SKM-1 treated with dmso at 0.1 percent for 144 hours (cell line): ENCODE data around the gene DOCK7.
"Not testable (repeated sequence)": the region's sequence is repeated elsewhere in the genome, so short reads cannot be mapped to it uniquely, and the experiment has no call there.

ENCODE experiments used
- DNase-seq: peaks from one replicate; lab custom pipeline; 2025; ENCODE audit not compliant: unreplicated experiment; lab: John Stamatoyannopoulos, UW

Gene DOCK7

DNA sequence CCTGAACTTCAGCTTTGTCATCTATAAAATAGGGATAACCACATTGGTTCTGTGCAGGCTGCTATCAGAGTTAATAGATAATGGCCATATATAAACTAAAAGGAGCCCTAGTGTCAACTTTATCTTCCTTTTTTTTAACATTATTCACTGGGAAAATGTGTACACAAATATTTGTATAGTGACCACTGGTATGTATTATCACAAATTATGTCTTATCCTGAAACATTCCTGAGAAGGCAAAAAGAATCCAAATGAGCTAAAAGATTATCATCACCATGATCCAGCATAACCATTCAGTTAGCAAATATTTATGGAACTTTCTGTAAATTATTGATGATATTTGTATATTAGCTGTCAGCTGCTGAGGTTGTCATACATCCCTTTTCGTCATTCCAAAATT, 74.3 kb downstream of the DOCK7 start:
- DNase-seq, result no peak

DNA sequence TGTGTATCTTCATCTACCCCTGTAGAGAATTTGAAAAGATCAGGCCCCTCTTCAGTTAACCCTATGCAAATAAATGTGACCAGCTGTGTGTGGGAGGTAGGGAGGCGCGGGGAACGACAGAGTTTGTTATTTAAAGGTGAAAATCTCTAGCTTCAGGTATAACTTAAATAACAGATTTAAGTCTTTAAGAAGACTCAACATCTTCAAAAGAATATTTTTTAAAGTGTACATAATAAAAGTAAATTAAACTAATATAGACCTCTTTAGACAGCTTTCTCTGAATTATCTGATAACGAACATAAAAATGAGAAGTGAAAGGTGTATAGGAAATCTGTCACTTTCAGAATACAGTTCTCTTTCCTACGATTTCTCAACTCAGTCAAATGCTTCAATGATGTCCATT, 74.9 kb downstream of the DOCK7 start:
- DNase-seq, result no peak

DNA sequence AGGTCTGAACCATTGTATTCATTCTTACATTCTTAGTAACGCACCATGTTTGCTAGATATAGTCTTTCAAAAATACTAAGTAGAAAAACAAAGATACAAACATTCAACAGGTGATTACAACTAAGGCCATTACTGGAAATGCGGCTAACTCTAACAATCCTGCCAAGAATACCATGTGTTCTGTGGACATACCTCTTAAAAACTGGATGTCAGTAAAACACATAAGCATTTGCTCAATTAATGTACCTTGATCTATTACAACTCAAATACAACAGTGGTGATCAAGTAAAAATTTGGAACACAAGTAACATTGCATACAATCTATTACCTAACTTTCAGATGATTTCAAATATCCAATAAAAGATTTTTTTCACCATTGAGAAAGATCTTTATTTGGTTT, 75.4 kb downstream of the DOCK7 start:
- DNase-seq, result no peak

DNA sequence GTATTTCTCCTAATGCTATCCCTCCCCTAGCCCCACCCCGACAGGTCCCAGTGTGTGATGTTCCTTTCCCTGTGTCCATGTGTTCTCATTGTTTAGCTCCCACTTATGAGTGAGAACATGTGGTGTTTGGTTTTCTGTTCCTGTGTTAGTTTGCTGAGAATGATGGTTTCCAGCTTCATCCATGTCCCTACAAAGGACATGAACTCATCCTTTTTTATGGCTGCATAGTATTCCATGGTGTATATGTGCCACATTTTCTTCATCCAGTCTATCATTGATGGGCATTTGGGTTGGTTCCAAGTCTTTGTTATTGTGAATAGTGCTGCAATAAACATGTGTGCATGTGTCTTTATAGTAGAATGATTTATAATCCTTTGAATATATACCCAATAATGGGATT, 77.6 kb downstream of the DOCK7 start:
- DNase-seq, result not testable (repeated sequence)

DNA sequence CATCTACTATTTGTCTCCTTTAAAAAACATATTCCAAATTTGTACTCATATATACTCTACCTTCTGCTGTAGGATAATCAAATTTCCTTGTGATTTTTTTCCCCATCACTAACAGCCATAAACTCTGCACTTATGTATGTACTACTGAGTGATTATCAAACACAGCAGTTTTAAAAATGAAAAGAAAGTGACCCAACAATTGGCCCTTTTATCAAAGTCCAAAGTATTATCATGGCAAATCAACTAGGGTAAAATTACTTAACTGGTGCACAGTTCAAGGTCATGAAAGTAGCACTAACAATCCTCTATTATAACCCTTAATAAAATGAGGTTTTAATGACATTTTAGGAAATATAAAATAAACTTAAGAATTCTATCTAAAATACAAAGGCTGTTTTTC, 79.3 kb downstream of the DOCK7 start:
- DNase-seq, result no peak

DNA sequence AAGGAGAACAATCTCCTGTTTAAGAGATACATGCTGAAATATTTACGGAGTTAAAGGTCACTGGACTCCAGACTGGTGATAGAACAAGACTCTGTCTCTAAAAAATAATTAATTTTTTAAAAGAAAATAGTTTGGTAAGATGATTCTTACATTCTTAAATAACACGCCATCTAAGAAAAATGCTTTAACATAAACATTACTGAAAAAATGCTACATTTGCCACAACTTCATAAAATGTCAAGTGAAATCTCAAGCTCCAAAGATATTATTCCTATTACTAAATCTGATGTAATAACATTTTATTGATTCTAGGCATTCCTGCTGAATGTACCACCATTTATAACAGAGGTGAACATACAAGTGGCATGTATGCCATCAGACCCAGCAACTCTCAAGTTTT, 86.7 kb downstream of the DOCK7 start:
- no peak for DNase-seq

DNA sequence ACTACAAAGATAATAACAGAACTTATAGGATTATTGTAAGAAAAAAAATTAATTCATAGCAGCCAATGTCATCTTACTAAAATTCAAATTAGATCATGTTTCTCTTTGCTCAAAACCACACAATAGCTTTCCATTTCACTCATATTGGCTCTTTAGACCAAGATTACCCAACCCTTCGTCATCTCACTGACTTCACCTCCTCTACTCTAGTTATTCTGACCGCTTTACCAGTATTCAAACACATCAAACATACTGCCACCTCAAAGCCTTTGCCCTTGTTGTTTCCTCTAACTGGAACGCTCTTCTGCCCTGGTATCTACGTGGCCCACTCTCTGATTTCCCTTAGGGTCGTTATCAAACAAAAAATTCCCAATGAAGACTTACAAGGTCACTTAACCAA, 89.1 kb downstream of the DOCK7 start:
- DNase-seq, result no peak

DNA sequence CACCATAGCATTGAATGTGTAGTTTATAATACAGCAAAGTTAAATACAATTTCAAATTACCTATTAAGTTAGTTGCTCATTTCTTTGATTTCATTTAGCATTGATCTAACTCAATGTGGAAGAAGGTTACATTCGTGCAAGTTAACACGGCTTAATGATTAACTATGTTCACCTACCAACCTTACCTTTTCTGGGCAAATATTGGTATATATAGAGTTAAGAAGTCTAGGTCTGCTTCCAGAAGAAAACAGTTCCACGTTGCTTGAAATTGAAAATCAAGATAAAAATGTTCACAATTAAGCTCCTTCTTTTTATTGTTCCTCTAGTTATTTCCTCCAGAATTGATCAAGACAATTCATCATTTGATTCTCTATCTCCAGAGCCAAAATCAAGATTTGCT, 90.9 kb downstream of the DOCK7 start, which contains the start of gene ANGPTL3:
Gene ANGPTL3, plus strand, starts transcription at position 240 of the 400 bp plus-strand sequence. Its CDS starts 47 bp downstream, at position 287.
- DNase-seq, result no peak

DNA sequence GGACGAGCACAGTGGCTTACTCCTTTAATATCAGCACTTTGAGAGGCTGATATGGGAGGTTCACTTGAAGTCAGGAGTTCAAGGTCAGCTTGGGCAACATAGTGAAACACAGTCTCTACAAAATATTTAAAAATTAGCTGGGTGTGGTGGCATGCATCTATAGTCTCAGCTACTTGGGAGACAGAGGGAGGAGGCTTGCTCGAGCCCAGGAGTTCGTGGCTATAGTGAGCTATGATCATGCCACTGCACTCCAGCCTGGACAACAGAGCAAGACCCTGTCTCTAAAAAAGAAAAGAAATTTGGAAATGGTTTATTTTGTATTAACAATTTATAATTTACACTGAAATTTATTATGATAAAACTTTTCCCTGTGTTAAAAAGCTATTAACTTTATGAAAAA, 92.5 kb downstream of the DOCK7 start:
- no peak for DNase-seq

DNA sequence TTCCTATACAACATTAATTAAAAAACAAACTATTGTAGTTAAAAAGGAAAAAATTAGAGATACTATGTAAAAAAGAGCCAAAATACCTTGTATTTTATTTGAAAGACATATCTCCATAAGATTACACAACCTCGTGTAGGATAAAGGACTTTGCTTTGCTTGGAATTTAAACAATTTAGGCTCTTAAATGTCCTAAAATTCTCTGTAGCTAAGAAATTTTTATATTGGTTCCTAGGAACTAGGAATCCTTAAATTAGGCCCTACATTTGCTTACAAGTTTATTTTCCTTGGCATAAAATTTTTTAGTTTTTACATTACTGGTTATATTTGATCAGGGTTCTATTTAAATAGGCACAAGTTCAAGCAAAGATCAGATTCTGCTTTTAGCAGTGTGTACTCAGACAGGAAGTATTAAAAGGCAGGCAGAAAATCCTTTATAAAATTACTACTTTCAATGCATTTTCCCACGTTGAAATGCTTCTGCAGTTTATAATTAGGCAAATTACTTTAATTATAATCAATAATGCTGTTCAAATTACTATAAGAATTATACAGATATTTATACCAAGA, 94.3 kb downstream of the DOCK7 start:
- DNase-seq, result no peak

DNA sequence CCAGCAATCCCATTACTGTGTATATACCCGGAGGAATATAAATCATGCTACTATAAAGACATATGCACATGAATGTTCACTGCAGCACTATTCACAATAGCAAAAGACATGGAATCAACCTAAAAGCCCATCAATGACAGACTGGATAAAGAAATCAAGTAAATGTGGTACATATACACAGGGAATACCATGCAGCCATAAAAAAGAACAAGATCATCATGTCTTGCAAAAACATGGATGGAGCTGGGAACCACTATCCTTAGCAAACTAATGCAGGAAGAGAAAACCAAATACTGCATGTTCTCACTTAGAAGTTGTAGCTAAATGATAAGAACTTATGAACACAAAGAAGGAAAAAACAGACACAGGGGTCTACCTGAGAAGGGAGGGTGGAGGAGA, 97.2 kb downstream of the DOCK7 start:
- no peak for DNase-seq

DNA sequence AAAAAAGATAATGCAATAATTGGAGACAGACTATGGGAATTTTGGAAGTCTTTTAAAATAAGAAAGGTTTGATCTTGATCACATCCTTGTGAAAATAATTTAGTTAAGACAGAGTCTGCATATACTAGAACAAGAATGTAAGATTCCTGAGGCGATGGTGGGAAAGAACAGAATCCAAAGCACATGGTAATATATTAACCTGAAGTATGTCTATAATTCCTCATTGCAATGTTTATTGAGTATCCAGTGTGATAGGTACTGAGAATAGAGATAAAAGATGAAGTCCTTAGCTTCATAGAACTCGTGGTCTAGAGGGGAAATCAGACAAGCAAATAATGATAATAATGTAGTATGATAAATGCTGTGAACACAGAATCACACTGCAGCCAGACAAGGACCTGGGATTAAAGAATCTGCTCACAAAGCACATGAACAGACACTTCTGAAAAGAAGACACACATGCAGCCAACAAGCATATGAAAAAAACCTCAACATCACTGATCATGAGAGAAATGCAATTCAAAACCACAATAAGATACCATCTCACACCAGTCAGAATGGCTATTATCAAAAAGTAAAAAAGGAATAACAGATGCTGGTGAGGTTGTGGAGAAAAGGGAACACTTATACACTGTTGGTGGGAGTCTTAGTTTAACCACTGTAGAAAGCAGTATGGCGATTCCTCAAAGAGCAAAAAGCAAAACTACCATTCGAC, 97.8 kb downstream of the DOCK7 start:
- no peak for DNase-seq

DNA sequence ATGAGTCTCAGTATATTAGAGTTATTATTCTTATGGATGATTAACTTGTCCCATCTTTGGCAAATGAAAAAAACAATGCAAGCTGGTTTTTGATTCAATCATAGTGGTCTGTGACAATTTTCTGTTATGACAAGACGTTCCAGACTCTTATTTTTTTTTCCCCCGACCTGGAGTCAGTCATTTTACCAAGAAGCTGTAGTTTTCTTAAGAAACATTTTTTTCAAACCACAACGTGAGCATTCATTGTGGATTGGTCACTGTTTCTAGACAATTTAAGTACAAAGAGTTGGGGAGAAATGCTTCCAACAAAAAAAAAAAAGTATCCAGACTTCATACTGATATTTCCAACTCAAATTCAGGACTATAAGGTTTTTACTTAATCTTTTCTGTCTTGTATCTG, 98.9 kb downstream of the DOCK7 start:
- DNase-seq, result no peak

DNA sequence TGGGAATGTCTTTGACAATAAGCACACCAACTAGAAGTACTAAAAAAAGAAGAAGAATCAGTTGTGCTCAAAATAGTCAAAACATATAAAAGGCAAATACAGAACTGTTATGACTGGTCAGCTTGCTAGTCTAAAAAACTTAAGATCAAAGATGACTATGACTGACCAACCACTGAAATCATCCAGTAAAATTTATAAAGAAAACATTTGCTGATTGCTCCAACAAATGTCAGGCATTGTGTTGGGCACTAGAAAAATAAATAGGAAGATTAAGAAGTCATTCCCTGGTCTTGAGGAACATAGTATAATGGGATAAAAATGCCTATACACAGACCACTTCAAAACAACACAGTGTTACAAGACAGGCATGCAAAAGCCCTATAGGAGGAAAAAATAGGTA, 100.2 kb downstream of the DOCK7 start:
- DNase-seq, result no peak

DNA sequence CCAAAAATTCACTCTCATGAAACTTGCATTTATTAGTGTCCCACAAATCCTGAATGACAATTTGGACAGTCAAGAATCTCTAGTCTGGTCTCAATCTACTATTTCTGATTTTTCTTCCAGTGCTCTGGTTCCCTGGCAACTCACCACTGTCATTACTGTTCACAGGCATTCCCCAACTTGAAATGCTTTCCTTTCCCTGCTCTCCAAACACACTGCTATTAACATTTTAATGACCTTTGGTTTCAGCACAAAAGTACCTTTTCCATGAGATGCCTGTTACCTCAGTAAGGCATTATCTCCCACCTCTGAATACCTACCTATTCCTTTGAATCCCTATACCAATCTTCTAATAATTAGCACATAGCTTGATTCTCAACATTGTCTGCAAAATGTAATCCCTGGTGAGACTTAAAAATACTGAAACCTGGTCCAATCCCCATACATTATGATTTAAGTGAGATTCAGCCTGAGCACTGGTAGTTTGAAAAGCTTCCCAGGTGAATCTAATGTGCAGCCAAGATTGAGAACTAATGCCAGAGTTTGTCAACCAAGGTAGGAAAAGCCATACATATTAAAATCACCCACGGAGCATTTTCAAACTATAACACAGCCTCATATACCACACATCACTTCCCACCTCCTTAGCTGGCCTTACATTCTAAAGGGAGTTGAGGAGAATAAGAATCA, 102.6 kb downstream of the DOCK7 start:
- DNase-seq, result no peak

DNA sequence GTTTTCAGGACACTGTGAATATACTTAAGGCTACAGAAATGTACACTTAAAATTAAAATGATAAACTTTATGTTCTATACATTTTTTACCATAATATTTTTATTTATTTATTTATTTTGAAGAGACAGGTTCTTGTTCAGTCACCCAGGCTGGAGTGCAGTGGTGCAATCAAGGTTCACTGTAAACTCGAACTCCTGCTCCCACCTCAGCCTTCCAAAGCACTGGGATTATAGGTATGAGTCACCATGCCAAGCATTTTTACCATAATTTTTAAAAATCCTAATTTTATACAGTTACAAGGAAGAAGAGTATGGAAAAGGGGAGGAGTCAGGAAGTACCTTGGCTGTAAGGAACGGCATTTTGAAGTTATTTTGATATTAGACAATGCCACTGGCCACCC, 114.5 kb downstream of the DOCK7 start:
- DNase-seq, result no peak

DNA sequence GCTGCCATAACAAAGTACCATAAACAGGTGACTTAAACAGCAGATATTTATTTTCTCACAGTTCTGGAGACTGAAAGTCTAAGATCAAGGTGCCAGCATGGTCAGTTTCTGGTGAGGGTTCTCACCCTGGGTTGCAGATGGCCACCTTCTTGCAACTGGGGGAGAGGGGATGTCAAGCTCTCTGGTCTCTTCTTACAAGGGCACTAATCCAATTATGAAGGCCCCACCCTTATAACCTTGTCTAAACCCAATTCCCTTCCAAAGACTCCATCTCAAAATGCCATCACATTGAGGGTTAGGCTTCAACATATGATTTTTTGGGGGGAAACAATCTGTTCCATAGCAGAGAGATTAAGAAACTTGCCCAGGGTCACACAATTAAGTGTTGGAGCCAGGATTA, 115.7 kb downstream of the DOCK7 start:
- no peak for DNase-seq

DNA sequence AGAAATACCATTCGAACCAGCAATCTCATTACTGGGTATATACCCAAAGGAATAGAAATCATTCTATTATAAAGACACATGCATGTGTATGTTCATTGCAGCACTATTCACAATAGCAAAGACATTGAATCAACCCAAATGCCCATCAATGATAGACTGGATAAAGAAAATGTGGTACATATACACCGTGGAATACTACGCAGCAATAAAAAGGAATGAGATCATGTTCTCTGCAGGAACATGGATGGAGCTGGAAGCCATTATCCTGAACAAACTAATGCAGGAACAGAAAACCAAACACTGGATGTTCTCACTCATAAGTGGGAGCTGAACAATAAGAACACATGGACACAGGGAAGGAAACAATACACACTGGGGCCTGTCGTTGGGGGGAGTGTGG, 116.7 kb downstream of the DOCK7 start:
- DNase-seq, result not testable (repeated sequence)

DNA sequence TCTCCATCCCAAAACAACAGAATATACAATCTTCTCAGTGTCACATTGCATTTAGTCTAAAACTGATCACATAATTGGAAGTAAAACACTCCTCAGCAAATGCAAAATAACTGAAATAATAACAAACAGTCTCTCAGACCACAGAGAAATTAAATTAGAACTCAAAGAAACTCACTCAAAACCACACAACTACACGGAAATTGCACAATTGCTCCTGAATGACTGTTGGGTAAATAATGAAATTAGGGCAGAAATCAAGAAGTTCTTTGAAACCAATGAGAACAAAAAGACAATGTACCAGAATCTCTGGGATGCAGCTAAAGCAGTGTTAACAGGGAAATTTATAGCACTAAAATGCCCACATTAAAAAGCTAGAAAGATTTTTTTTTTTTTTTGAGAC, 120.3 kb downstream of the DOCK7 start:
- DNase-seq, result peak; percentile 2

DNA sequence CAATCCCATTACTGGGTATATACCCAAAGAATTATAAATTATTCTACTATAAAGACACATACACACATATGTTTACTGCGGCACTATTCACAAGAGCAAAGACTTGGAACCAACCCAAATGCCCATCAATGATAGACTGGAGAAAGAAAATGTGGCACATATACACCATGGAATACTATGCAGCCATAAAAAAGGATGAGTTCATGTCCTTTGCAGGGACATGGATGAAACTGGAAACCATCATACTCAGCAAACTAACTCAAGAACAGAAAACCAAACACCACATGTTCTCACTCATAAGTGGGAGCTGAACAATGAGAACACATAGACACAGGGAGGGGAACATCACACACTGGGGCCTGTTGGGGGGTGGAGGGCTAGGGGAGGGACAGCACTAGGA, 121.0 kb downstream of the DOCK7 start:
- DNase-seq, result not testable (repeated sequence)

DNA sequence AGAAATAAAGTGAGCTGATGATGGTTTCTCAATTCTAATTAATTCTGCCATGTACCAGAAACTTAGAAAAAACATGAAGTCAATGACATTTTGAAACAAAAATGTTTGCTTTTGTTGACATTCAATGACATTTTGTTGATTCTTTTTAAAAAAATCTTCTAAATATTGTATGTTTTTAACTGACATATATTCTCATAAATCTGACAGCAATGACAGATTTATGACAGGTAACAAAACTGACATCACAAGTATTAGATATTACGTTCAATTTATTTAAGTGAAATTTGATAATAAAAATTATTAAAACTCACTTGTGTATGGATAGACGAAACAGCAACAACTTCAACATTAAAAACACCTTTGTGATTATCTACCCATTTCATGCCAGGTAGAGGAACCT, 126.9 kb downstream of the DOCK7 start:
- DNase-seq, result no peak

DNA sequence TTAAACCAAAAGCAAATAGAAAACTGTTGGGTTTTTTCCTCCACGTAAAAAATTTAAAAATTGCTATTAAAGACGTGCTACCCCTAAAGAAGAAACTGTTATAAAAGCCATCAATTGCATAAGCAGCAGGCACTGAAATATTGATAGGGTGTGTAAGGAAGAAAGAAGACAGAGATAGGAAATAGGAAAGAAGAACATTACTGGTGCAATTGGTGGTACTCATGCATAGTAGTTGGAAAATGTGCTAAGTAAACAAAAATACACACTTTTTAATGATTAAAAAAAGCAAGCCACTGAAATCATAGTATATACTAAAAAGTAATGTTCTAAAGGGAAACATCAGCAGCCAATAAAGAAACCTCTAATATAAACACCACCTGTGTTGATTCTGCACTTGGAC, 143.6 kb downstream of the DOCK7 start:
- no peak for DNase-seq
